ENCODE results near the gene NSD1. TPM values are rescaled to one million over a fixed set of nuclear protein-coding genes. Genes with fewer than 3 reads are reported as not detected.

Gene NSD1
- polyA plus RNA-seq, 4 donors, result 4.3 to 27.2 (median 11.5) TPM

DNA sequence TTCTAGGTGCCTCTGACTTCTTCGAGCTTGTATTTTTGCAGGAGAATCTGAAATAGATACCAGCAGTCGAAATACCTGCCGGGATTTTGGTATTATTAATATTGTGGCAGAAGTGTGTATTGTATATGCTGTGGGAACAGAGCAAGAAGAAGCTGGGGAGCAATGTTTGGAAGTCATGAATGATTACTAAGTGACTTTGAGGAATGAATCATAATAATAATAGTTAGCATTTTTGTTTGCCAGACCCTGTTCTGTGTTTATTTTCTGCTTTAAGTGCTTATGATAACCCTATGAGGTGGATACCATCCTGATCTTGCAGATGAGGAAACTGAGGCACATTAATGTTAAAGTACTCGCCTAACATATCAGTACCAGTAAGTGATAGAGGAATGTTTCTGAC, 137.5 kb downstream of the NSD1 start:
- FAIRE-seq (no peak), DNase-seq (no peak)
- Histone ChIP-seq H3K4me3 (ENCODE audit: low read depth in 1 of 3, low read length in 3 of 3) (no peak overlapping the region), H3K27me3 (ENCODE audit: control insufficient read depth in 3 of 3, insufficient read depth in 3 of 3, low read length in 3 of 3) (no peaks in the 10 kb centered on the region), H3K9me3 (ENCODE audit: control insufficient read depth in 2 of 2, insufficient read depth in 1 of 2, low read depth in 1 of 2, low read length in 1 of 2) (no peaks in the 10 kb centered on the region), H3K36me3 (ENCODE audit: control insufficient read depth in 3 of 3, insufficient read depth in 2 of 3, low read depth in 1 of 3, low read length in 3 of 3) (peaks cover 17 to 33% (median 30%) of the 10 kb centered on the region in 3 donors), H3K27ac (ENCODE audit: low read depth in 1 of 3, low read length in 2 of 3) (no peak overlapping the region), H3K4me1 (ENCODE audit: control insufficient read depth in 3 of 3, insufficient read depth in 2 of 3, low read depth in 1 of 3, low read length in 2 of 3) (no peaks in the 10 kb centered on the region)
- 92 to 96% (median 94%) methylated on average over 4 of the region's 4 CpGs for WGBS, 3 donors

GRCh38 chr5:177275883-177276282, 142.3 kb downstream of the NSD1 start:
- H3K27me3 ChIP-seq (ENCODE audit: control insufficient read depth in 3 of 3, insufficient read depth in 3 of 3, low read length in 3 of 3), result no peaks in the 10 kb centered on the region

GRCh38 chr5:177276886-177277285, 143.3 kb downstream of the NSD1 start:
- H3K9me3 ChIP-seq (ENCODE audit: control insufficient read depth in 2 of 2, insufficient read depth in 1 of 2, low read depth in 1 of 2, low read length in 1 of 2), result no peaks in the 10 kb centered on the region
- H3K4me3 ChIP-seq (ENCODE audit: low read depth in 1 of 3, low read length in 3 of 3), result no peak overlapping the region
- H3K4me1 ChIP-seq (ENCODE audit: control insufficient read depth in 3 of 3, insufficient read depth in 2 of 3, low read depth in 1 of 3, low read length in 2 of 3), result no peaks in the 10 kb centered on the region
- peak overlapping the region in 1 of 3 donors; percentile 41 for H3K27ac ChIP-seq (ENCODE audit: low read depth in 1 of 3, low read length in 2 of 3)
- H3K27me3 ChIP-seq (ENCODE audit: control insufficient read depth in 3 of 3, insufficient read depth in 3 of 3, low read length in 3 of 3), result no peaks in the 10 kb centered on the region
- H3K36me3 ChIP-seq (ENCODE audit: control insufficient read depth in 3 of 3, insufficient read depth in 2 of 3, low read depth in 1 of 3, low read length in 3 of 3), result peaks cover 8 to 36% (median 23%) of the 10 kb centered on the region in 3 donors
- DNase-seq, result peak in 1 of 2 donors; percentile 16
- FAIRE-seq, result no peak
- WGBS, 3 donors, result 44 to 56% (median 54%) methylated on average over 1 of the region's 1 CpG

More at GRCh38 chr5:177275883-177276282, 142.3 kb downstream of the NSD1 start:
- no peak overlapping the region for H3K4me3 ChIP-seq (ENCODE audit: low read depth in 1 of 3, low read length in 3 of 3)
- no peaks in the 10 kb centered on the region for H3K9me3 ChIP-seq (ENCODE audit: control insufficient read depth in 2 of 2, insufficient read depth in 1 of 2, low read depth in 1 of 2, low read length in 1 of 2)
- FAIRE-seq, result no peak
- H3K4me1 ChIP-seq (ENCODE audit: control insufficient read depth in 3 of 3, insufficient read depth in 2 of 3, low read depth in 1 of 3, low read length in 2 of 3), result no peaks in the 10 kb centered on the region
- DNase-seq, result no peak
- WGBS, 3 donors, result 93 to 97% (median 96%) methylated on average over 6 of the region's 6 CpGs
- peaks cover 8 to 31% (median 24%) of the 10 kb centered on the region in 3 donors for H3K36me3 ChIP-seq (ENCODE audit: control insufficient read depth in 3 of 3, insufficient read depth in 2 of 3, low read depth in 1 of 3, low read length in 3 of 3)
- H3K27ac ChIP-seq (ENCODE audit: low read depth in 1 of 3, low read length in 2 of 3), result no peak overlapping the region

GRCh38 chr5:177288191-177288590, 154.6 kb downstream of the NSD1 start:
- FAIRE-seq (no peak), DNase-seq (no peak)
- no peaks in the 10 kb centered on the region for H3K9me3 ChIP-seq (ENCODE audit: control insufficient read depth in 2 of 2, insufficient read depth in 1 of 2, low read depth in 1 of 2, low read length in 1 of 2)
- H3K4me1 ChIP-seq (ENCODE audit: control insufficient read depth in 3 of 3, insufficient read depth in 2 of 3, low read depth in 1 of 3, low read length in 2 of 3), result no peaks in the 10 kb centered on the region
- no peak overlapping the region for H3K4me3 ChIP-seq (ENCODE audit: low read depth in 1 of 3, low read length in 3 of 3)
- 92 to 99% (median 92%) methylated on average over 2 of the region's 2 CpGs for WGBS, 3 donors
- H3K36me3 ChIP-seq (ENCODE audit: control insufficient read depth in 3 of 3, insufficient read depth in 2 of 3, low read depth in 1 of 3, low read length in 3 of 3), result peaks cover 20 to 50% (median 32%) of the 10 kb centered on the region in 3 donors
- H3K27me3 ChIP-seq (ENCODE audit: control insufficient read depth in 3 of 3, insufficient read depth in 3 of 3, low read length in 3 of 3), result no peaks in the 10 kb centered on the region
- H3K27ac ChIP-seq (ENCODE audit: low read depth in 1 of 3, low read length in 2 of 3), result no peak overlapping the region

DNA sequence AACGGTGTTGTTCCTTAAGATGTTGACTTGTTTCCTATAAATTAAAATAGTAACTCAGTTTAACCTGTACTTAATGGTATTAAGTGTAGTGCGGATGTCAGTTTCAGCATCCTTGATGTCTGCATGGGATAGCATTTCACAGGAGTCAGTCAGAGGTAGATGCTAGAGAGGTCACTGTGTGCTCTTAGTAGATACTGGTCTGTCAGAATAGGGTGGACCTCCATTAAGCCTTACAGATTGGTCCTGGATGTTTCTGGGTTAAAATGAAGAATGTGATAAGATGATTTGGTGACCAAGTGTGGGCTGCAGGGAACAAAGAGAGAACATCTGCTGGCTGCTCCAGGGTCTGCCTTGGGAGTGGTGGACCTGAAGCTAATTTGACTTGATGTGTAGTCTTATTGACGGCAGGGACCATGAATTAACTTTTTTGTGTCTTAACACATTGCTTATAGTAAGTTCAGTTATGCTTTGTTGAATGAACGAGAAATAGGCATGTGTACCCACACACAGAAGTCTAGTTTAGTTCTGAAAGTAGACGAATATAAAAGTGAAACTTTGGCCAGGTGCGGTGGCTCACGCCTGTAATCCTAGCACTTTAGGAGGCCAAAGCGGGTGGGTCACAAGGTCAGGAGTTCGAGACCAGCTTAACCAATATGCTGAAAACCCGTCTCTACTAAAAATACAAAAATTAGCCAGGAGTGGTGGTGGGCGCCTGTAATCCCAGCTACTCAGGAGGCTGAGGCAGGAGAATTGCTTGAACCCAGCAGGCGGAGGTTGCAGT, 157.4 kb downstream of the NSD1 start:
- Histone ChIP-seq H3K4me3 (ENCODE audit: low read depth in 1 of 3, low read length in 3 of 3) (no peak overlapping the region), H3K9me3 (ENCODE audit: control insufficient read depth in 2 of 2, insufficient read depth in 1 of 2, low read depth in 1 of 2, low read length in 1 of 2) (no peaks in the 10 kb centered on the region), H3K4me1 (ENCODE audit: control insufficient read depth in 3 of 3, insufficient read depth in 2 of 3, low read depth in 1 of 3, low read length in 2 of 3) (peaks cover 0 to 13% (median 0%) of the 10 kb centered on the region in 3 donors), H3K27me3 (ENCODE audit: control insufficient read depth in 3 of 3, insufficient read depth in 3 of 3, low read length in 3 of 3) (no peaks in the 10 kb centered on the region), H3K36me3 (ENCODE audit: control insufficient read depth in 3 of 3, insufficient read depth in 2 of 3, low read depth in 1 of 3, low read length in 3 of 3) (peaks cover 20 to 57% (median 38%) of the 10 kb centered on the region in 3 donors), H3K27ac (ENCODE audit: low read depth in 1 of 3, low read length in 2 of 3) (no peak overlapping the region)
- no peak for FAIRE-seq
- 91 to 95% (median 93%) methylated on average over 12 of the region's 12 CpGs for WGBS, 3 donors
- DNase-seq, result no peak

GRCh38 chr5:177291735-177292134, 158.2 kb downstream of the NSD1 start:
- Histone ChIP-seq H3K4me1 (ENCODE audit: control insufficient read depth in 3 of 3, insufficient read depth in 2 of 3, low read depth in 1 of 3, low read length in 2 of 3) (peaks cover 0 to 20% (median 0%) of the 10 kb centered on the region in 3 donors), H3K27ac (ENCODE audit: low read depth in 1 of 3, low read length in 2 of 3) (no peak overlapping the region), H3K9me3 (ENCODE audit: control insufficient read depth in 2 of 2, insufficient read depth in 1 of 2, low read depth in 1 of 2, low read length in 1 of 2) (no peaks in the 10 kb centered on the region), H3K36me3 (ENCODE audit: control insufficient read depth in 3 of 3, insufficient read depth in 2 of 3, low read depth in 1 of 3, low read length in 3 of 3) (peaks cover 19 to 63% (median 37%) of the 10 kb centered on the region in 3 donors), H3K27me3 (ENCODE audit: control insufficient read depth in 3 of 3, insufficient read depth in 3 of 3, low read length in 3 of 3) (no peaks in the 10 kb centered on the region), H3K4me3 (ENCODE audit: low read depth in 1 of 3, low read length in 3 of 3) (no peak overlapping the region)
- FAIRE-seq, result no peak
- WGBS, 3 donors, result 95 to 97% (median 97%) methylated on average over 7 of the region's 7 CpGs
- no peak for DNase-seq

DNA sequence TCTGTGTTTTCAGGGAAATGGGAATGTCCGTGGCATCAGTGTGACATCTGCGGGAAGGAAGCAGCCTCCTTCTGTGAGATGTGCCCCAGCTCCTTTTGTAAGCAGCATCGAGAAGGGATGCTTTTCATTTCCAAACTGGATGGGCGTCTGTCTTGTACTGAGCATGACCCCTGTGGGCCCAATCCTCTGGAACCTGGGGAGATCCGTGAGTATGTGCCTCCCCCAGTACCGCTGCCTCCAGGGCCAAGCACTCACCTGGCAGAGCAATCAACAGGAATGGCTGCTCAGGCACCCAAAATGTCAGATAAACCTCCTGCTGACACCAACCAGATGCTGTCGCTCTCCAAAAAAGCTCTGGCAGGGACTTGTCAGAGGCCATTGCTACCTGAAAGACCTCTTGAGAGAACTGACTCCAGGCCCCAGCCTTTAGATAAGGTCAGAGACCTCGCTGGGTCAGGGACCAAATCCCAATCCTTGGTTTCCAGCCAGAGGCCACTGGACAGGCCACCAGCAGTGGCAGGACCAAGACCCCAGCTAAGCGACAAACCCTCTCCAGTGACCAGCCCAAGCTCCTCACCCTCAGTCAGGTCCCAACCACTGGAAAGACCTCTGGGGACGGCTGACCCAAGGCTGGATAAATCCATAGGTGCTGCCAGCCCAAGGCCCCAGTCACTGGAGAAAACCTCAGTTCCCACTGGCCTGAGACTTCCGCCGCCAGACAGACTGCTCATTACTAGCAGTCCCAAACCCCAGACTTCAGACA, 160.4 kb downstream of the NSD1 start:
- Histone ChIP-seq H3K4me3 (ENCODE audit: low read depth in 1 of 3, low read length in 3 of 3) (no peak overlapping the region), H3K9me3 (ENCODE audit: control insufficient read depth in 2 of 2, insufficient read depth in 1 of 2, low read depth in 1 of 2, low read length in 1 of 2) (no peaks in the 10 kb centered on the region), H3K27me3 (ENCODE audit: control insufficient read depth in 3 of 3, insufficient read depth in 3 of 3, low read length in 3 of 3) (no peaks in the 10 kb centered on the region), H3K27ac (ENCODE audit: low read depth in 1 of 3, low read length in 2 of 3) (no peak overlapping the region), H3K36me3 (ENCODE audit: control insufficient read depth in 3 of 3, insufficient read depth in 2 of 3, low read depth in 1 of 3, low read length in 3 of 3) (peaks cover 17 to 65% (median 34%) of the 10 kb centered on the region in 3 donors), H3K4me1 (ENCODE audit: control insufficient read depth in 3 of 3, insufficient read depth in 2 of 3, low read depth in 1 of 3, low read length in 2 of 3) (peaks cover 0 to 37% (median 0%) of the 10 kb centered on the region in 3 donors)
- 94 to 97% (median 96%) methylated on average over 12 of the region's 12 CpGs for WGBS, 3 donors
- FAIRE-seq, result no peak
- no peak for DNase-seq

- H3K4me1 ChIP-seq (ENCODE audit: control insufficient read depth in 3 of 3, insufficient read depth in 2 of 3, low read depth in 1 of 3, low read length in 2 of 3), result peaks cover 0 to 43% (median 0%) of the 10 kb centered on the region in 3 donors
- WGBS, 3 donors, result 94 to 98% (median 96%) methylated on average over 3 of the region's 3 CpGs
- peaks cover 17 to 68% (median 34%) of the 10 kb centered on the region in 3 donors for H3K36me3 ChIP-seq (ENCODE audit: control insufficient read depth in 3 of 3, insufficient read depth in 2 of 3, low read depth in 1 of 3, low read length in 3 of 3)
- no peak for FAIRE-seq
- no peaks in the 10 kb centered on the region for H3K27me3 ChIP-seq (ENCODE audit: control insufficient read depth in 3 of 3, insufficient read depth in 3 of 3, low read length in 3 of 3)
- no peak for DNase-seq
- H3K9me3 ChIP-seq (ENCODE audit: control insufficient read depth in 2 of 2, insufficient read depth in 1 of 2, low read depth in 1 of 2, low read length in 1 of 2), result no peaks in the 10 kb centered on the region
- no peak overlapping the region for H3K27ac ChIP-seq (ENCODE audit: low read depth in 1 of 3, low read length in 2 of 3)
- H3K4me3 ChIP-seq (ENCODE audit: low read depth in 1 of 3, low read length in 3 of 3), result no peak overlapping the region
Measured at GRCh38 chr5:177294632-177295031, 161.1 kb downstream of the NSD1 start.

Data from small intestine (tissue), 7 donors.